ENCODE measurements around the gene RPL22L1. TPM values are rescaled to one million over a fixed set of nuclear protein-coding genes. Genes with fewer than 3 reads are reported as not detected.

The RPL22L1 gene
- total and polyA plus RNA-seq, 2 donors from 2014 or later: 34.1 to 45.1 TPM

DNA sequence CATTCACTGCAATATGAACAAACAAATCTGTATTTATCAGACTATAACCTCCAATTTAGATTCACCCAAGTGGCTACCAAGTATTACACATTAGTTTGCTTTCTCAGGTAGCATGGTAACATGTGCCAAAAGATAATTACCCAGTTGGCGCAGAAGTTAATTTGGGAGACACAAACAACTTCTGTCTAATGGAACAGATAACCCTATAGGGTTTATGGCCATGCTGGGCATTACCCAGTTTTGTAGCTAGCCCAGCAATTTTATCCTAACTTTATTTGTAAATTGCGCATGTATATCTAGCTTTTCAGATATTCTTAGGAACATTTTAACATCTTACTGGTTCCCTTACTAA is 780 bp downstream of the RPL22L1 start:
- peak overlapping the region; percentile 59 to 98 (median 89) for H3K9ac ChIP-seq (ENCODE audit: low read length in 3 of 3)
- H3K4me3 ChIP-seq (ENCODE audit: low read length in 3 of 3): peak overlapping the region; percentile 84 to 98 (median 98)
- DNase-seq (peak in 2 of 5 donors; percentile 14 to 41), FAIRE-seq (no peak)
- no peak overlapping the region for H3K27ac ChIP-seq (ENCODE audit: low read depth in 2 of 2, low read length in 2 of 2)
- H3K4me1 ChIP-seq (ENCODE audit: control insufficient read depth in 2 of 3, insufficient read depth in 2 of 3, low read depth in 1 of 3, low read length in 3 of 3): peaks cover 0 to 14% (median 6%) of the 10 kb centered on the region in 3 donors
- H3K9me3 ChIP-seq (ENCODE audit: control insufficient read depth in 2 of 3, insufficient read depth in 1 of 3, low read length in 3 of 3): no peaks in the 10 kb centered on the region
- no peaks in the 10 kb centered on the region for H3K27me3 ChIP-seq (ENCODE audit: control insufficient read depth, insufficient read depth, low read length)
- intact Hi-C loops (cut with DNase I): no loop called here
- TF ChIP-seq CTCF (IDR thresholded peaks at IDR 0.05; ENCODE audit: borderline replicate concordance, extremely low read depth, insufficient read depth): no peak
- H3K36me3 ChIP-seq (ENCODE audit: control insufficient read depth in 2 of 3, insufficient read depth in 3 of 3, low read length in 3 of 3): peaks cover 2 to 24% (median 11%) of the 10 kb centered on the region in 3 donors

GRCh38 chr3:170868577-170869238 is 1.3 kb downstream of the RPL22L1 start:
- H3K9me3 ChIP-seq (ENCODE audit: control insufficient read depth in 2 of 3, insufficient read depth in 1 of 3, low read length in 3 of 3): no peaks in the 10 kb centered on the region
- TF ChIP-seq CTCF (IDR thresholded peaks at IDR 0.05; ENCODE audit: borderline replicate concordance, extremely low read depth, insufficient read depth): no peak
- peaks cover 0 to 14% (median 6%) of the 10 kb centered on the region in 3 donors for H3K4me1 ChIP-seq (ENCODE audit: control insufficient read depth in 2 of 3, insufficient read depth in 2 of 3, low read depth in 1 of 3, low read length in 3 of 3)
- no peak for FAIRE-seq
- no peak overlapping the region for H3K27ac ChIP-seq (ENCODE audit: low read depth in 2 of 2, low read length in 2 of 2)
- H3K36me3 ChIP-seq (ENCODE audit: control insufficient read depth in 2 of 3, insufficient read depth in 3 of 3, low read length in 3 of 3): peaks cover 2 to 24% (median 11%) of the 10 kb centered on the region in 3 donors
- no peak for DNase-seq
- intact Hi-C loops (cut with DNase I): no loop called here
- peak overlapping the region; percentile 84 to 98 (median 98) for H3K4me3 ChIP-seq (ENCODE audit: low read length in 3 of 3)
- peak overlapping the region in 2 of 3 donors; percentile 89 to 98 for H3K9ac ChIP-seq (ENCODE audit: low read length in 3 of 3)
- no peaks in the 10 kb centered on the region for H3K27me3 ChIP-seq (ENCODE audit: control insufficient read depth, insufficient read depth, low read length)

DNA sequence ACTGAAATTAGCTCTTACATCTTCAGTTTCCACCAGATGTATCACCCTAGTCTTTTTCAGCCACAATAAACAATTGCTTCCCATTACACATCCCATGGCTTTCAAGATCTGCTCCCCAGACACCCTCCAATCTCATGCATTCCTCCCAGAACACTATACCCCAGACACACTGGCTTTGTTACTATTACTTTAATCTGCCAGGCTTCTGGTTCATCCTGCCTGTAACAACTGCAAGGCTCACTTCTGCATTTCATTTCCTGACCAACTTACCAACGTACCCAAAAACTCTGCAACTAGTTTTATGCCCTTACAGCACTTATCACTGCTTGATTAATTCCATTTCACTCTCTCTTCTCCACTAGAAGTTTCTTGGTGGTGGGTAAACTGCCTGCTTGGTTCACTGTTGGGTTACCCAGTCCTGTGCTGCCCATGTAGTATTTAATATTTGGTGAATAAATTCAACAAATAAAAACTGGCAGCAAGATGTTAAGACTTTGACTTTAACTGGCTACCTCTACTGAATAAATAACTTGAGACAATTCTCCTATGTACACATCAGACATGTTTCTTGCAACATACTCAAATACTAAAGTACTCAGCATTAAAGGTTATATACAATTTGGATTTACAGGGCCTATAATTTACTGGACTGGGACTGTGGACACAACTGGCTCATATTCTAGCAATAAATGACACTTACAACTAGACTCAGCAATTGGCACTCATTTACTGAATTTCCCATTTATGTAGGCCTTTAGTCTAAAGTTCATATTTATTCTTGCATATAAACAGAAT is 2.7 kb downstream of the RPL22L1 start:
- intact Hi-C loops (cut with DNase I): no loop called here
- Histone ChIP-seq H3K27ac (ENCODE audit: low read depth in 2 of 2, low read length in 2 of 2) (no peak overlapping the region), H3K9me3 (ENCODE audit: control insufficient read depth in 2 of 3, insufficient read depth in 1 of 3, low read length in 3 of 3) (no peaks in the 10 kb centered on the region), H3K4me3 (ENCODE audit: low read length in 3 of 3) (no peak overlapping the region), H3K36me3 (ENCODE audit: control insufficient read depth in 2 of 3, insufficient read depth in 3 of 3, low read length in 3 of 3) (peaks cover 2 to 24% (median 11%) of the 10 kb centered on the region in 3 donors), H3K4me1 (ENCODE audit: control insufficient read depth in 2 of 3, insufficient read depth in 2 of 3, low read depth in 1 of 3, low read length in 3 of 3) (peaks cover 0 to 14% (median 6%) of the 10 kb centered on the region in 3 donors), H3K9ac (ENCODE audit: low read length in 3 of 3) (no peak overlapping the region), H3K27me3 (ENCODE audit: control insufficient read depth, insufficient read depth, low read length) (no peaks in the 10 kb centered on the region)
- DNase-seq (no peak), FAIRE-seq (no peak)
- no peak for TF ChIP-seq CTCF (IDR thresholded peaks at IDR 0.05; ENCODE audit: borderline replicate concordance, extremely low read depth, insufficient read depth)

Data from kidney (tissue), 14 donors.